Panc1 (cell line): ENCODE results near the gene DUSP15. TPM values are rescaled to one million over a fixed set of nuclear protein-coding genes. Genes with fewer than 3 reads are reported as not detected.

Source experiments
- ATAC-seq: fragments of 200-7000 bp; cut with Tn5 transposase; 2 replicates; pipeline ENCODE4 v1.9.1; 2020; ENCODE audit warnings: mild to moderate bottlenecking, moderate library complexity
- BruUV-seq: library from RNA; stranded (reverse); fragments of 400-500 nt; replicated peaks from 2 replicates; lab custom pipeline; 2021; lab: Mats Ljungman, UMichigan
- CTCF ChIA-PET: fragments of 300-600 bp; sonication (Branson Sonifier 250); formaldehyde crosslinking; loops from one replicate; lab custom pipeline; 2022; ENCODE audit warnings: antibody characterized with exemption; lab: Charles Lee
- POLR2A ChIA-PET: fragments of 300-600 bp; sonication (Branson Sonifier 250); formaldehyde crosslinking; loops from one replicate; lab custom pipeline; 2022; ENCODE audit warnings: antibody characterized with exemption; lab: Charles Lee
- DNase-seq: peaks from one replicate; pipeline ENCODE4 v3.0.0-alpha.2; 2010; ENCODE audit warnings: low read depth, low spot score
- H3K27ac ChIP-seq: 2 replicates; pipeline ENCODE4 v1.5.1; 2011; ENCODE audit warnings: mild to moderate bottlenecking, low read length, inconsistent platforms
- H3K27me3 ChIP-seq: fragments of 200-500 bp; sonication (Bioruptor generic); 2 replicates; pipeline ENCODE4 v1.6.0; 2014; ENCODE audit warnings: low read length, inconsistent platforms; ENCODE audit not compliant: control insufficient read depth, insufficient read depth
- H3K36me3 ChIP-seq: fragments of 200-500 bp; sonication (Bioruptor generic); 2 replicates; pipeline ENCODE4 v1.5.1; 2014; ENCODE audit warnings: inconsistent platforms, mild to moderate bottlenecking, low read length, moderate library complexity; ENCODE audit not compliant: control insufficient read depth, insufficient read depth
- H3K4me1 ChIP-seq: 2 replicates; pipeline ENCODE4 v1.5.1; 2011; ENCODE audit warnings: inconsistent platforms, mild to moderate bottlenecking, low read length, moderate library complexity; ENCODE audit not compliant: control insufficient read depth, insufficient read depth
- H3K4me3 ChIP-seq, 2 experiments: 2 replicates each; pipeline ENCODE4 v1.5.1; 2011 to 2012; ENCODE audit warnings: low read depth in 2 of 2, low read length in 2 of 2, mild to moderate bottlenecking in 2 of 2, inconsistent platforms in 1 of 2, moderate library complexity in 1 of 2
- H3K9me3 ChIP-seq: fragments of 200-500 bp; sonication (Bioruptor generic); 2 replicates; pipeline ENCODE4 v1.5.1; 2014; ENCODE audit warnings: low read depth, mild to moderate bottlenecking, inconsistent platforms, low read length, moderate library complexity; ENCODE audit not compliant: control insufficient read depth, insufficient read depth
- POLR2AphosphoS5 ChIP-seq: IDR thresholded peaks from 2 replicates; pipeline ENCODE4 v1.6.1; 2012; ENCODE audit warnings: mild to moderate bottlenecking, low read depth, low read length, moderate library complexity
- SIN3A ChIP-seq: IDR thresholded peaks from 2 replicates; pipeline ENCODE4 v1.6.1; 2012; ENCODE audit warnings: low read depth, mild to moderate bottlenecking, low read length, moderate library complexity, borderline replicate concordance; ENCODE audit not compliant: insufficient read depth
- TCF7L2 ChIP-seq: IDR thresholded peaks from 2 replicates; pipeline ENCODE4 v1.6.1; 2011; ENCODE audit warnings: mild to moderate bottlenecking, low read depth, low read length, inconsistent platforms
- in situ Hi-C: cut with HindIII; loops from 2 replicates; pipeline ENCODE4 v1.10.0; 2016; ENCODE audit warnings: low sequenced_read_pairs, low pct_unique_long_range_greater_than_20kb
- intact Hi-C: fragments of 100-400 bp; cut with micrococcal nuclease; formaldehyde crosslinking; loops from one replicate; pipeline ENCODE4 v1.10.0; 2022; ENCODE audit not compliant: unreplicated experiment
- total RNA-seq: library from RNA; stranded (reverse); gene quantifications from one replicate; pipeline ENCODE4 v1.2.1, GENCODE V29; 2021; ENCODE audit not compliant: unreplicated experiment
- TF ChIP-seq, protein P1 (sequence below): fragments of 450-650 bp; IDR thresholded peaks from 2 replicates; pipeline ENCODE4 v1.5.1; 2017; ENCODE audit warnings: mild to moderate bottlenecking
- TF ChIP-seq, protein P2 (sequence below), 2 experiments: IDR thresholded peaks; 2 replicates each; pipeline ENCODE4 v1.6.1; 2011 to 2012; ENCODE audit warnings: low read depth in 2 of 2, control low read depth in 1 of 2, low read length in 1 of 2, mild to moderate bottlenecking in 1 of 2, moderate library complexity in 1 of 2; ENCODE audit not compliant: insufficient read depth in 1 of 2

DUSP15 gene
- total RNA-seq, 1 experiment from 2014 or later: 23.6 TPM

DNA sequence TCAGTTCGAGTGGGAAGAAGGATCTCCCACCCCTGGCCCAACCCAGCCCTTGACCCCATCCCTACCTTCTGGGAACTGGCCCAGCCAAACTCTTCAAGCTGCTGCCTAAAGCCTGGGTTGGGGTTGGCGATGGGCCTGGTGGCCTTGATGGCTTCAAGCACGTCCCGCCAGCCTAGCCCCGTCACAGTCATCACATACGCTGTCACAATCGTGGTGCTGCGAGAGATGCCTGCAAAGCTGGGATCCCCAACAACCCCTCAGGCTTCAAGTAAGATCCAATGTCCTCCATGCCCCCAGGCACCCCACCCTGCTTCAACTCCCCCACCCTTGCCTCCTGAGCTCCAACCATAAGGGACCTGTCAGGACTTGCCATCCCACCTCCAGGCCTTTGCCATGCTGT lies 7.8 kb downstream of the DUSP15 start:
- H3K27ac ChIP-seq: no peak overlapping the region
- H3K9me3 ChIP-seq: no peaks in the 10 kb centered on the region
- in situ Hi-C loops: no loop called here
- BruUV-seq: no TSS peak
- intact Hi-C loops: no loop called here
- H3K36me3 ChIP-seq: no peaks in the 10 kb centered on the region
- TF ChIP-seq POLR2AphosphoS5 (no peak), TCF7L2 (no peak), SIN3A (no peak)
- TF ChIP-seq, protein P1, sequence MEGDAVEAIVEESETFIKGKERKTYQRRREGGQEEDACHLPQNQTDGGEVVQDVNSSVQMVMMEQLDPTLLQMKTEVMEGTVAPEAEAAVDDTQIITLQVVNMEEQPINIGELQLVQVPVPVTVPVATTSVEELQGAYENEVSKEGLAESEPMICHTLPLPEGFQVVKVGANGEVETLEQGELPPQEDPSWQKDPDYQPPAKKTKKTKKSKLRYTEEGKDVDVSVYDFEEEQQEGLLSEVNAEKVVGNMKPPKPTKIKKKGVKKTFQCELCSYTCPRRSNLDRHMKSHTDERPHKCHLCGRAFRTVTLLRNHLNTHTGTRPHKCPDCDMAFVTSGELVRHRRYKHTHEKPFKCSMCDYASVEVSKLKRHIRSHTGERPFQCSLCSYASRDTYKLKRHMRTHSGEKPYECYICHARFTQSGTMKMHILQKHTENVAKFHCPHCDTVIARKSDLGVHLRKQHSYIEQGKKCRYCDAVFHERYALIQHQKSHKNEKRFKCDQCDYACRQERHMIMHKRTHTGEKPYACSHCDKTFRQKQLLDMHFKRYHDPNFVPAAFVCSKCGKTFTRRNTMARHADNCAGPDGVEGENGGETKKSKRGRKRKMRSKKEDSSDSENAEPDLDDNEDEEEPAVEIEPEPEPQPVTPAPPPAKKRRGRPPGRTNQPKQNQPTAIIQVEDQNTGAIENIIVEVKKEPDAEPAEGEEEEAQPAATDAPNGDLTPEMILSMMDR: no peak
- TF ChIP-seq, protein P2, sequence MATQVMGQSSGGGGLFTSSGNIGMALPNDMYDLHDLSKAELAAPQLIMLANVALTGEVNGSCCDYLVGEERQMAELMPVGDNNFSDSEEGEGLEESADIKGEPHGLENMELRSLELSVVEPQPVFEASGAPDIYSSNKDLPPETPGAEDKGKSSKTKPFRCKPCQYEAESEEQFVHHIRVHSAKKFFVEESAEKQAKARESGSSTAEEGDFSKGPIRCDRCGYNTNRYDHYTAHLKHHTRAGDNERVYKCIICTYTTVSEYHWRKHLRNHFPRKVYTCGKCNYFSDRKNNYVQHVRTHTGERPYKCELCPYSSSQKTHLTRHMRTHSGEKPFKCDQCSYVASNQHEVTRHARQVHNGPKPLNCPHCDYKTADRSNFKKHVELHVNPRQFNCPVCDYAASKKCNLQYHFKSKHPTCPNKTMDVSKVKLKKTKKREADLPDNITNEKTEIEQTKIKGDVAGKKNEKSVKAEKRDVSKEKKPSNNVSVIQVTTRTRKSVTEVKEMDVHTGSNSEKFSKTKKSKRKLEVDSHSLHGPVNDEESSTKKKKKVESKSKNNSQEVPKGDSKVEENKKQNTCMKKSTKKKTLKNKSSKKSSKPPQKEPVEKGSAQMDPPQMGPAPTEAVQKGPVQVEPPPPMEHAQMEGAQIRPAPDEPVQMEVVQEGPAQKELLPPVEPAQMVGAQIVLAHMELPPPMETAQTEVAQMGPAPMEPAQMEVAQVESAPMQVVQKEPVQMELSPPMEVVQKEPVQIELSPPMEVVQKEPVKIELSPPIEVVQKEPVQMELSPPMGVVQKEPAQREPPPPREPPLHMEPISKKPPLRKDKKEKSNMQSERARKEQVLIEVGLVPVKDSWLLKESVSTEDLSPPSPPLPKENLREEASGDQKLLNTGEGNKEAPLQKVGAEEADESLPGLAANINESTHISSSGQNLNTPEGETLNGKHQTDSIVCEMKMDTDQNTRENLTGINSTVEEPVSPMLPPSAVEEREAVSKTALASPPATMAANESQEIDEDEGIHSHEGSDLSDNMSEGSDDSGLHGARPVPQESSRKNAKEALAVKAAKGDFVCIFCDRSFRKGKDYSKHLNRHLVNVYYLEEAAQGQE (IDR thresholded peaks at IDR 0.05; ENCODE audit: insufficient read depth in 1 of 2, low read depth in 2 of 2, low read length in 1 of 2): no peak
- ChIA-PET POLR2A (interaction anchor here (0.9 kb wide), 1 partner anchor 229 kb away, joined by 4 read pairs; no protein-coding TSS in a partner anchor), CTCF (interaction anchor here (1.2 kb wide), 1 partner anchor 10 kb away, joined by 3 read pairs; no protein-coding TSS in a partner anchor)
- DNase-seq: no peak
- H3K27me3 ChIP-seq: no peaks in the 10 kb centered on the region
- H3K4me3 ChIP-seq: no peak overlapping the region
- no peak for ATAC-seq
- H3K4me1 ChIP-seq: peaks cover 18% of the 10 kb centered on the region

- Histone ChIP-seq H3K36me3 (no peaks in the 10 kb centered on the region), H3K4me3 (peak overlapping the region; percentile 49 to 71), H3K27me3 (no peaks in the 10 kb centered on the region), H3K27ac (peak overlapping the region; percentile 55), H3K4me1 (peaks cover 18% of the 10 kb centered on the region), H3K9me3 (no peaks in the 10 kb centered on the region)
- in situ Hi-C loops (no loop called here), intact Hi-C loops (no loop called here)
- CTCF ChIA-PET: no interaction called here
- no TSS peak for BruUV-seq
- no peak for ATAC-seq
- TF ChIP-seq, protein P2 (IDR thresholded peaks at IDR 0.05; ENCODE audit: insufficient read depth in 1 of 2, low read depth in 2 of 2, low read length in 1 of 2): no peak
- TF ChIP-seq, protein P1: no peak
- no peak for TF ChIP-seq POLR2AphosphoS5
- TF ChIP-seq TCF7L2: no peak
- DNase-seq: no peak
- POLR2A ChIA-PET: interaction anchor here (0.5 to 0.6 kb wide), 2 partner anchors 9 to 80 kb away, joined by 3 read pairs; no protein-coding TSS in a partner anchor
Measured at GRCh38 chr20:31862157-31862470, 8.2 kb downstream of the DUSP15 start.
